ELF-1 (cell line): ENCODE data around the gene SLC37A4.

ENCODE experiments used
- DNase-seq: peaks from one replicate; pipeline ENCODE4 v3.0.0-alpha.2; 2016; ENCODE audit warnings: low read depth, low spot score

SLC37A4 gene

DNA sequence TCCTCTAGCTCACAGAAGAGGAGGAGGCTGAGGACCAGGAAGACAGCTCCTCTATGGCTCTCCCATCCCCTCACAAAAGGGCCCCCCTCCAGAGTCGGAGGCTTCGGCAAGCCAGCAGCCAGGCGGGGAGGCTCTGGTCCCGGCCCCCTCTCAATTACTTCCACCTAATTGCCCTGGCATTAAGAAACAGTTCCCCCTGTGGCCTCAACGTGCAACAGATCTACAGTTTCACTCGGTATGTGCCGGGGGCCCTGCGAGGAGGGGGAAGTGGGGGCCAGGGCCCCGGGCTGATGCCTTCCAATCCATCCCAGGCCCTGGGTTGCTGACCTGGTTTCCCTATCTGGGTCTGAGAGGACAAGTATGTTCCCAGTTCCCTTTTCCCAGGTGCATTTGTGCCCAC, 51.2 kb downstream of the SLC37A4 start:
- peak; percentile 23 for DNase-seq

DNA sequence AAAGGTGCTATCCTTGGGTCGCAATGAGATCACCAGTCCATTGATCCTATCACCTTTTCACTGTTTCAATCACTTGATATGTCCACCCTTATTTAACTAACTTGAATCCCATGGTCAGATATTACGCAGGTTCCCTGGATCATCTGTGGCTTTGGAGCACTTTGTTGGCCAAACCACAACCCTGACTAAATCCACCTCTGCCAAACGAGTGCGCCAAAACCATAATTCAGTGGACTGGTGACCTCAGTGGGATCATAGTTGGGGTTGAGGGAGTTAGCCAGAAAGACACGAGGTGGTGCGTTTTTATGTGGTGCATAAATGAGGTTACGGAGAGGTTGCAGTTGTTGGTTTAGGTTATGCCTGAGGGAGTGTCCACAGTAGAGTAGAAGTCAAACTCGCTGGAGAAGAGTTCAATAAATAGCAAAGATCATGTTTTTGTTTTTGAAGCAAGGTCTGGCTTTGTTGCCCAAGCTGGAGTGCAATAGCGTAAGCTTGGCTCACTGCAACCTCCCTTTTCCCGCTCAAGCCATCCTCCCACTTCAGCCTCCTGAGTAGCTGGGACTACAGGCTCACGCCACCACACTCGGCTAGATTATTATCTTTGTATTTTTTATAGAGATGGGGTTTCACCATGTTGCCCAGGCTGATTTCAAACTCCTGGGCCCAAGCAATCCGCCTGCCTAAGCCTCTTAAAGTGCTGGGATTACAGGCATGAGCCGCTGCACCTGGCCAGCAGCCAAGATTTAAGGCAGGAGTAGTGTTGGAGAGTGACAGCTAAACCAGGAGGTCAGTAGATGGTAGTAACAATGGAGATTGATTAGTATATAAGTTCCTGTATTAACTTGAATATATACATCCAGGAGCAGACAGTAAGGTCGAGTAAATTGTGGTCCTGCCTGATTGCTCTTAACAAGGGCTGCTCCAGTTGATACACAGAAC, 54.6 kb downstream of the SLC37A4 start:
- DNase-seq = no peak
